ENCODE measurements around the gene PPP1R12A. TPM values are rescaled to one million over a fixed set of nuclear protein-coding genes. Genes with fewer than 3 reads are reported as not detected.

PPP1R12A gene
- total RNA-seq, 4 donors from 2014 or later, result 181 to 286 (median 243) TPM

DNA sequence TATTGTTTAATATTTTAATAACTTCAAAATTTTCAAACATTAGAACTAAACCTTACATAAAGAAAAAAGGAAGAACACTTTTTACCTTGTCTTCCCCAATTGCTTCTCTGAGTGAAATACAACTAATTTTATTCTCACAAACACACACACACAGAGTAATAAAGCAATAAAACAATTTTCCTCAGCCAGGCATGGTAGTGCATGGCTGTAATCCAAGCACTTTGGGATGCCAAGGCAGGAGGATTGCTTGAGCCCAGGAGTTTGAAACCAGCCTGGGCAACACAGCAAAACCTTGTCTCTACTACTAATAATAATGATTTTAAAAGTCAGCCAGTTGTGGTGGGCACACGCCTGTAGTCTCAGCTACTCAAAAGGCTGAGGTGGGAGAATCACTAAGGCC, 13.1 kb downstream of the PPP1R12A start:
- H3K27me3 ChIP-seq, result no peaks in the 10 kb centered on the region
- TF ChIP-seq POLR2A (IDR thresholded peaks at IDR 0.05) (no peak), CTCF (IDR thresholded peaks at IDR 0.05) (no peak)
- DNase-seq, result no peak
- H3K9me3 ChIP-seq, result no peaks in the 10 kb centered on the region
- intact Hi-C loops (cut with DNase I; ENCODE audit: low total_unique reads), result no loop called here
- H3K36me3 ChIP-seq, result no peaks in the 10 kb centered on the region
- H3K4me1 ChIP-seq, result no peaks in the 10 kb centered on the region
- no peak overlapping the region for H3K4me3 ChIP-seq
- no peak overlapping the region for H3K27ac ChIP-seq

DNA sequence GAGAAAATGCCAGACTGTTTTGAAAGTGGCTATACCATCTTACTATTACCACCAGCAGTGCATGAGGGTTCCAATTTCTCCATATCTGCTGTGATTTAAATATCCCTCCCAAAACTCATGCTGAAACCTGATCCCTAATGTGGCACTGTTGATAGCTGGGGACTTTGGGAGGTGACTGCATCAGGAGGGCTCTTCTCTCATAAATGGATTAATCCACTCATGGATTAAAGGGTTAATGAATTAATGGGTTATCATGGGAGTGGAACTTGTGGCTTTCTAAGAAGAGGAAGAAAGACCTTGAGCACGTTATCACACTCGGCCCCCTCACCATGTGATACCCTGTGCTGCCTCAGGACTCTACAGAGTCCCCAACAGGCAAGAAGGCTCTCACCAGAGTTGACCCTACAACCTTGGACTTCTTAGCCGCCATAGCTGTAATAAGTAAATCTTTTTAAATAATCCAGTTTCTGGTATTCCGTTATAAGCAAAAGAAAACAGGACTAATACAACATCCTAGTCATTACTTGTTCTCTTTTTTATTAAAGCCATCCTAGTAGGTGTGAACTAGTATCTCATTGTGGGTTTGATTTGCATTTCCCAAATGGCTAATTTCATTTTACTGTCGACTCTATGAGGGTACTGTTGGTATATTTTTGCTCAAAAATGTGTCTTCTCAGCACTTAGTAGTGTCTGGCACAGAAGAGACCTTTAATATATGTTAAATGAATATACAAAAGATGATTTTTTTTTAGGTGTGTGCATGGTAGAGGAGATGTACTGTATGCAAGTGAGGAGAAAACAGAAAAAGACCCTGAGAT, 14.3 kb downstream of the PPP1R12A start:
- intact Hi-C loops (cut with DNase I; ENCODE audit: low total_unique reads), result no loop called here
- DNase-seq, result no peak
- H3K4me1 ChIP-seq, result no peaks in the 10 kb centered on the region
- H3K4me3 ChIP-seq, result no peak overlapping the region
- TF ChIP-seq CTCF (IDR thresholded peaks at IDR 0.05) (no peak), POLR2A (IDR thresholded peaks at IDR 0.05) (no peak)
- H3K27ac ChIP-seq, result no peak overlapping the region
- no peaks in the 10 kb centered on the region for H3K36me3 ChIP-seq
- H3K27me3 ChIP-seq, result no peaks in the 10 kb centered on the region
- no peaks in the 10 kb centered on the region for H3K9me3 ChIP-seq

GRCh38 chr12:79919762-79920161, 15.1 kb downstream of the PPP1R12A start:
- intact Hi-C loops (cut with DNase I; ENCODE audit: low total_unique reads), result no loop called here
- no peak overlapping the region for H3K27ac ChIP-seq

GRCh38 chr12:79916826-79917225, 18.1 kb downstream of the PPP1R12A start:
- H3K27ac ChIP-seq, result no peak overlapping the region
- intact Hi-C loops (cut with DNase I; ENCODE audit: low total_unique reads), result no loop called here
- TF ChIP-seq CTCF (IDR thresholded peaks at IDR 0.05) (no peak), POLR2A (IDR thresholded peaks at IDR 0.05) (no peak)
- no peak for DNase-seq
- no peaks in the 10 kb centered on the region for H3K4me1 ChIP-seq
- no peaks in the 10 kb centered on the region for H3K9me3 ChIP-seq
- no peak overlapping the region for H3K4me3 ChIP-seq
- H3K27me3 ChIP-seq, result no peaks in the 10 kb centered on the region
- no peaks in the 10 kb centered on the region for H3K36me3 ChIP-seq

More at GRCh38 chr12:79919762-79920161, 15.1 kb downstream of the PPP1R12A start:
- TF ChIP-seq POLR2A (IDR thresholded peaks at IDR 0.05) (no peak), CTCF (IDR thresholded peaks at IDR 0.05) (no peak)
- DNase-seq, result no peak
- no peaks in the 10 kb centered on the region for H3K9me3 ChIP-seq
- no peak overlapping the region for H3K4me3 ChIP-seq
- H3K36me3 ChIP-seq, result no peaks in the 10 kb centered on the region
- no peaks in the 10 kb centered on the region for H3K4me1 ChIP-seq
- H3K27me3 ChIP-seq, result no peaks in the 10 kb centered on the region

GRCh38 chr12:79911889-79912656, 22.8 kb downstream of the PPP1R12A start:
- no peak overlapping the region for H3K4me3 ChIP-seq
- H3K4me1 ChIP-seq, result peaks cover 0 to 8% of the 10 kb centered on the region in 2 donors
- H3K27me3 ChIP-seq, result no peaks in the 10 kb centered on the region
- no peaks in the 10 kb centered on the region for H3K9me3 ChIP-seq
- no peak for DNase-seq
- TF ChIP-seq CTCF (IDR thresholded peaks at IDR 0.05), result no peak
- intact Hi-C loops (cut with DNase I; ENCODE audit: low total_unique reads), result no loop called here
- no peak overlapping the region for H3K27ac ChIP-seq
- H3K36me3 ChIP-seq, result no peaks in the 10 kb centered on the region
